Fibroblast of the conjunctiva (primary cell): ENCODE data around the gene PRKCZ.
"Not testable (repeated sequence)": the region's sequence is repeated elsewhere in the genome, so short reads cannot be mapped to it uniquely, and the experiment has no call there.

Experiments used
- DNase-seq: peaks from one replicate; pipeline ENCODE4 v3.0.0-alpha.2; 2010; ENCODE audit warnings: low read depth

The PRKCZ gene

GRCh38 chr1:2087766-2088165, 37.6 kb downstream of the PRKCZ start:
- DNase-seq = no peak

- no peak for DNase-seq
These were observed 38.2 kb downstream of the PRKCZ start for GRCh38 chr1:2088458-2088857.

- DNase-seq = no peak
These were observed 38.8 kb downstream of the PRKCZ start for GRCh38 chr1:2089051-2089450.

- DNase-seq = no peak
These were observed 40.1 kb downstream of the PRKCZ start for GRCh38 chr1:2090216-2090890.

GRCh38 chr1:2091611-2092604, 41.7 kb downstream of the PRKCZ start:
- DNase-seq = no peak

GRCh38 chr1:2093055-2093454, 42.8 kb downstream of the PRKCZ start:
- DNase-seq = no peak

GRCh38 chr1:2093636-2094035, 43.4 kb downstream of the PRKCZ start:
- no peak for DNase-seq

- not testable (repeated sequence) for DNase-seq
These were observed 44.3 kb downstream of the PRKCZ start for GRCh38 chr1:2094269-2095158.

- no peak for DNase-seq
These were observed 45.2 kb downstream of the PRKCZ start for GRCh38 chr1:2095394-2095793.

- no peak for DNase-seq
These were observed 45.9 kb downstream of the PRKCZ start for GRCh38 chr1:2095981-2096736.

- no peak for DNase-seq
These were observed 47.4 kb downstream of the PRKCZ start for GRCh38 chr1:2097386-2098300.

GRCh38 chr1:2098301-2098698, 48.1 kb downstream of the PRKCZ start:
- DNase-seq = no peak

GRCh38 chr1:2098839-2099785, 48.9 kb downstream of the PRKCZ start:
- no peak for DNase-seq

- DNase-seq = no peak
These were observed 49.9 kb downstream of the PRKCZ start for GRCh38 chr1:2099886-2100779.

GRCh38 chr1:2100780-2101108, 50.5 kb downstream of the PRKCZ start:
- no peak for DNase-seq

GRCh38 chr1:2101531-2101930, 51.3 kb downstream of the PRKCZ start:
- DNase-seq = no peak

GRCh38 chr1:2101946-2102345, 51.7 kb downstream of the PRKCZ start:
- no peak for DNase-seq

- no peak for DNase-seq
These were observed 52.5 kb downstream of the PRKCZ start for GRCh38 chr1:2102753-2103152.
